Neural cell (in vitro differentiated cells): ENCODE data around the gene DPF3. TPM values are rescaled to one million over a fixed set of nuclear protein-coding genes. Genes with fewer than 3 reads are reported as not detected.

Experiments used
- H2AFZ ChIP-seq: fragments of 200-600, 300-800 bp; sonication (generic), shearing (Covaris generic); 2 replicates; pipeline ENCODE4 v1.6.0; 2014; ENCODE audit warnings: low read depth, mild to moderate bottlenecking, antibody characterized with exemption, low read length, moderate library complexity
- H3F3A ChIP-seq: fragments of 200-600 bp; shearing (Covaris generic); 2 replicates; pipeline ENCODE4 v1.6.1; 2016; ENCODE audit warnings: mild to moderate bottlenecking, moderate library complexity, mixed read lengths, antibody characterized with exemption, low read length; ENCODE audit not compliant: insufficient read depth, poor library complexity, severe bottlenecking
- H3K27ac ChIP-seq: fragments of 200-600, 300-800 bp; sonication (generic), shearing (Covaris generic); 2 replicates; pipeline ENCODE4 v1.5.1; 2014; ENCODE audit warnings: mild to moderate bottlenecking, low read length, moderate library complexity
- H3K27me3 ChIP-seq: fragments of 300-800, 200-600 bp; sonication (generic), shearing (Covaris generic); 2 replicates; pipeline ENCODE4 v1.6.0; 2014; ENCODE audit warnings: mild to moderate bottlenecking, low read depth, low read length, moderate library complexity; ENCODE audit not compliant: insufficient read depth
- H3K36me3 ChIP-seq: fragments of 300-800, 200-600 bp; sonication (generic), shearing (Covaris generic); 2 replicates; pipeline ENCODE4 v1.5.1; 2014; ENCODE audit warnings: mild to moderate bottlenecking, antibody characterized with exemption, low read length, moderate library complexity; ENCODE audit not compliant: insufficient read depth
- H3K4me2 ChIP-seq: fragments of 300-800, 200-600 bp; sonication (generic), shearing (Covaris generic); 2 replicates; pipeline ENCODE4 v1.6.0; 2014; ENCODE audit warnings: mild to moderate bottlenecking, low read length
- H3K4me3 ChIP-seq: fragments of 300-800, 200-600 bp; sonication (generic), shearing (Covaris generic); 2 replicates; pipeline ENCODE4 v1.5.1; 2014; ENCODE audit warnings: mild to moderate bottlenecking, low read length, moderate library complexity
- H3K79me2 ChIP-seq: fragments of 200-600 bp; shearing (Covaris generic); replicated peaks from 2 replicates; pipeline ENCODE4 v1.6.0; 2014; ENCODE audit warnings: mild to moderate bottlenecking, low read length, moderate library complexity; ENCODE audit not compliant: insufficient read depth
- H3K9ac ChIP-seq: fragments of 300-800, 200-600 bp; sonication (generic), shearing (Covaris generic); 2 replicates; pipeline ENCODE4 v1.6.1; 2016; ENCODE audit warnings: mild to moderate bottlenecking, low read length, mixed read lengths
- H3K9me2 ChIP-seq: fragments of 200-600 bp; shearing (Covaris generic); 2 replicates; pipeline ENCODE4 v1.6.1; 2016; ENCODE audit warnings: mild to moderate bottlenecking, low read length, mixed read lengths; ENCODE audit not compliant: insufficient read depth
- H3K9me3 ChIP-seq: fragments of 200-600, 300-800 bp; sonication (generic), shearing (Covaris generic); 2 replicates; pipeline ENCODE4 v1.6.1; 2016; ENCODE audit warnings: mild to moderate bottlenecking, mixed run types, low read length, moderate library complexity, mixed read lengths
- H4K20me1 ChIP-seq: fragments of 200-600 bp; shearing (Covaris generic); 2 replicates; pipeline ENCODE4 v1.6.1; 2016; ENCODE audit warnings: mild to moderate bottlenecking, mixed run types; ENCODE audit not compliant: insufficient read depth
- EP300 ChIP-seq: fragments of 450-650 bp; conservative IDR thresholded peaks from 2 replicates; pipeline ENCODE4 v1.6.1; 2014; ENCODE audit warnings: antibody characterized with exemption, mild to moderate bottlenecking, moderate library complexity; ENCODE audit not compliant: poor library complexity, severe bottlenecking
- EZH2 ChIP-seq: fragments of 200-600, 300-800 bp; shearing (Covaris generic), sonication (generic); IDR thresholded peaks from 2 replicates; pipeline ENCODE4 v1.6.1; 2014; ENCODE audit warnings: antibody characterized with exemption, low read length, borderline replicate concordance, mild to moderate bottlenecking; ENCODE audit not compliant: insufficient read depth, poor library complexity, severe bottlenecking
- MXI1 ChIP-seq: fragments of 450-650 bp; conservative IDR thresholded peaks from 2 replicates; pipeline ENCODE4 v1.6.1; 2014; ENCODE audit warnings: antibody characterized with exemption, mild to moderate bottlenecking; ENCODE audit not compliant: poor library complexity, severe bottlenecking
- POLR2AphosphoS5 ChIP-seq: IDR thresholded peaks from 2 replicates; pipeline ENCODE4 v1.6.1; 2012
- RAD21 ChIP-seq: fragments of 450-650 bp; conservative IDR thresholded peaks from 2 replicates; pipeline ENCODE4 v1.6.1; 2014; ENCODE audit warnings: antibody characterized with exemption, mild to moderate bottlenecking, moderate library complexity
- SMC3 ChIP-seq: fragments of 450-650 bp; conservative IDR thresholded peaks from 2 replicates; pipeline ENCODE4 v1.6.1; 2014; ENCODE audit warnings: antibody characterized with exemption, mild to moderate bottlenecking, moderate library complexity; ENCODE audit not compliant: poor library complexity
- TAF1 ChIP-seq: IDR thresholded peaks from 2 replicates; pipeline ENCODE4 v1.6.1; 2012; ENCODE audit warnings: low read depth
- polyA plus RNA-seq: library from polyadenylated mRNA; depleted of rRNA; stranded (reverse); fragments of >200 nt; gene quantifications from 2 replicates; pipeline ENCODE4 v1.2.3, GENCODE V29; 2014
- TF ChIP-seq, protein P1 (sequence below): fragments of 450-650 bp; IDR thresholded peaks from 2 replicates; pipeline ENCODE4 v1.5.1; 2014; ENCODE audit warnings: antibody characterized with exemption, mild to moderate bottlenecking, moderate library complexity; ENCODE audit not compliant: poor library complexity, severe bottlenecking
- TF ChIP-seq, protein P2 (sequence below): IDR thresholded peaks from 2 replicates; pipeline ENCODE4 v1.6.1; 2012; ENCODE audit warnings: borderline replicate concordance

Gene DPF3
- polyA plus RNA-seq, 1 donor from 2014 or later, result 2.9 TPM

DNA sequence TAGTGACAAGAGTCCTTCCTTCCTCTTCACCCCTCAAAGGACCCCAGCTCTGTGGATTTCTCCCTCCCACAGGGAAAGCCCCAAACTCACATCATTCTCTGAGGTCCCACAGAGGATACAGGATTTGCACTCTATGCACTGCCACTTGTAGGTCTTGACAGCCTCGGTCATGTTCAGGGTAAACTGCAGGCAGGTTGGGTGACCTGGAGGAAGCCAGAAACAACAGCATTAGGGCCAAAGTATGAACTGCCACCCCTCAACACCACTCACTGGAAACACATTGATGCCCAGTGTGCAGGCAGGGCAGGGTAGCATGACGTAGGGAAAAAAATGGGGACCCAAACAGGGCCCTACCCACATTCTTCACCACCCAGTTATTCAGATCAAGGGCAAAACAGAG, 264.4 kb downstream of the DPF3 start:
- no peaks in the 10 kb centered on the region for H3K79me2 ChIP-seq
- no peak overlapping the region for H3K4me3 ChIP-seq
- no peaks in the 10 kb centered on the region for H3K9me2 ChIP-seq
- no peak overlapping the region for H3K27ac ChIP-seq
- no peaks in the 10 kb centered on the region for H3F3A ChIP-seq
- TF ChIP-seq, protein P1, sequence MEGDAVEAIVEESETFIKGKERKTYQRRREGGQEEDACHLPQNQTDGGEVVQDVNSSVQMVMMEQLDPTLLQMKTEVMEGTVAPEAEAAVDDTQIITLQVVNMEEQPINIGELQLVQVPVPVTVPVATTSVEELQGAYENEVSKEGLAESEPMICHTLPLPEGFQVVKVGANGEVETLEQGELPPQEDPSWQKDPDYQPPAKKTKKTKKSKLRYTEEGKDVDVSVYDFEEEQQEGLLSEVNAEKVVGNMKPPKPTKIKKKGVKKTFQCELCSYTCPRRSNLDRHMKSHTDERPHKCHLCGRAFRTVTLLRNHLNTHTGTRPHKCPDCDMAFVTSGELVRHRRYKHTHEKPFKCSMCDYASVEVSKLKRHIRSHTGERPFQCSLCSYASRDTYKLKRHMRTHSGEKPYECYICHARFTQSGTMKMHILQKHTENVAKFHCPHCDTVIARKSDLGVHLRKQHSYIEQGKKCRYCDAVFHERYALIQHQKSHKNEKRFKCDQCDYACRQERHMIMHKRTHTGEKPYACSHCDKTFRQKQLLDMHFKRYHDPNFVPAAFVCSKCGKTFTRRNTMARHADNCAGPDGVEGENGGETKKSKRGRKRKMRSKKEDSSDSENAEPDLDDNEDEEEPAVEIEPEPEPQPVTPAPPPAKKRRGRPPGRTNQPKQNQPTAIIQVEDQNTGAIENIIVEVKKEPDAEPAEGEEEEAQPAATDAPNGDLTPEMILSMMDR, result no peak
- TF ChIP-seq RAD21 (no peak), SMC3 (no peak), MXI1 (no peak), POLR2AphosphoS5 (no peak), EP300 (no peak), TAF1 (no peak), EZH2 (no peak)
- TF ChIP-seq, protein P2, sequence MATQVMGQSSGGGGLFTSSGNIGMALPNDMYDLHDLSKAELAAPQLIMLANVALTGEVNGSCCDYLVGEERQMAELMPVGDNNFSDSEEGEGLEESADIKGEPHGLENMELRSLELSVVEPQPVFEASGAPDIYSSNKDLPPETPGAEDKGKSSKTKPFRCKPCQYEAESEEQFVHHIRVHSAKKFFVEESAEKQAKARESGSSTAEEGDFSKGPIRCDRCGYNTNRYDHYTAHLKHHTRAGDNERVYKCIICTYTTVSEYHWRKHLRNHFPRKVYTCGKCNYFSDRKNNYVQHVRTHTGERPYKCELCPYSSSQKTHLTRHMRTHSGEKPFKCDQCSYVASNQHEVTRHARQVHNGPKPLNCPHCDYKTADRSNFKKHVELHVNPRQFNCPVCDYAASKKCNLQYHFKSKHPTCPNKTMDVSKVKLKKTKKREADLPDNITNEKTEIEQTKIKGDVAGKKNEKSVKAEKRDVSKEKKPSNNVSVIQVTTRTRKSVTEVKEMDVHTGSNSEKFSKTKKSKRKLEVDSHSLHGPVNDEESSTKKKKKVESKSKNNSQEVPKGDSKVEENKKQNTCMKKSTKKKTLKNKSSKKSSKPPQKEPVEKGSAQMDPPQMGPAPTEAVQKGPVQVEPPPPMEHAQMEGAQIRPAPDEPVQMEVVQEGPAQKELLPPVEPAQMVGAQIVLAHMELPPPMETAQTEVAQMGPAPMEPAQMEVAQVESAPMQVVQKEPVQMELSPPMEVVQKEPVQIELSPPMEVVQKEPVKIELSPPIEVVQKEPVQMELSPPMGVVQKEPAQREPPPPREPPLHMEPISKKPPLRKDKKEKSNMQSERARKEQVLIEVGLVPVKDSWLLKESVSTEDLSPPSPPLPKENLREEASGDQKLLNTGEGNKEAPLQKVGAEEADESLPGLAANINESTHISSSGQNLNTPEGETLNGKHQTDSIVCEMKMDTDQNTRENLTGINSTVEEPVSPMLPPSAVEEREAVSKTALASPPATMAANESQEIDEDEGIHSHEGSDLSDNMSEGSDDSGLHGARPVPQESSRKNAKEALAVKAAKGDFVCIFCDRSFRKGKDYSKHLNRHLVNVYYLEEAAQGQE, result no peak
- H3K27me3 ChIP-seq, result no peaks in the 10 kb centered on the region
- no peaks in the 10 kb centered on the region for H4K20me1 ChIP-seq
- H2AFZ ChIP-seq, result no peak overlapping the region
- H3K9me3 ChIP-seq, result peaks cover 13% of the 10 kb centered on the region
- no peak overlapping the region for H3K9ac ChIP-seq
- no peak overlapping the region for H3K4me2 ChIP-seq
- no peaks in the 10 kb centered on the region for H3K36me3 ChIP-seq

- no peak overlapping the region for H3K4me2 ChIP-seq
- H3K27me3 ChIP-seq, result no peaks in the 10 kb centered on the region
- no peaks in the 10 kb centered on the region for H4K20me1 ChIP-seq
- peaks cover 13% of the 10 kb centered on the region for H3K9me3 ChIP-seq
- TF ChIP-seq EZH2, result no peak
- no peak for TF ChIP-seq SMC3
- no peak for TF ChIP-seq POLR2AphosphoS5
- TF ChIP-seq, protein P1, result no peak
- no peak for TF ChIP-seq MXI1
- TF ChIP-seq RAD21, result no peak
- TF ChIP-seq, protein P2, result no peak
- no peak for TF ChIP-seq EP300
- no peak for TF ChIP-seq TAF1
- no peaks in the 10 kb centered on the region for H3K36me3 ChIP-seq
- H2AFZ ChIP-seq, result no peak overlapping the region
- H3F3A ChIP-seq, result no peaks in the 10 kb centered on the region
- no peak overlapping the region for H3K27ac ChIP-seq
- H3K9ac ChIP-seq, result no peak overlapping the region
- no peaks in the 10 kb centered on the region for H3K79me2 ChIP-seq
- H3K9me2 ChIP-seq, result no peaks in the 10 kb centered on the region
- H3K4me3 ChIP-seq, result no peak overlapping the region
Measured at GRCh38 chr14:72625689-72626088, 268.2 kb downstream of the DPF3 start.
